ENCODE measurements around the gene ZSCAN16.

DNA sequence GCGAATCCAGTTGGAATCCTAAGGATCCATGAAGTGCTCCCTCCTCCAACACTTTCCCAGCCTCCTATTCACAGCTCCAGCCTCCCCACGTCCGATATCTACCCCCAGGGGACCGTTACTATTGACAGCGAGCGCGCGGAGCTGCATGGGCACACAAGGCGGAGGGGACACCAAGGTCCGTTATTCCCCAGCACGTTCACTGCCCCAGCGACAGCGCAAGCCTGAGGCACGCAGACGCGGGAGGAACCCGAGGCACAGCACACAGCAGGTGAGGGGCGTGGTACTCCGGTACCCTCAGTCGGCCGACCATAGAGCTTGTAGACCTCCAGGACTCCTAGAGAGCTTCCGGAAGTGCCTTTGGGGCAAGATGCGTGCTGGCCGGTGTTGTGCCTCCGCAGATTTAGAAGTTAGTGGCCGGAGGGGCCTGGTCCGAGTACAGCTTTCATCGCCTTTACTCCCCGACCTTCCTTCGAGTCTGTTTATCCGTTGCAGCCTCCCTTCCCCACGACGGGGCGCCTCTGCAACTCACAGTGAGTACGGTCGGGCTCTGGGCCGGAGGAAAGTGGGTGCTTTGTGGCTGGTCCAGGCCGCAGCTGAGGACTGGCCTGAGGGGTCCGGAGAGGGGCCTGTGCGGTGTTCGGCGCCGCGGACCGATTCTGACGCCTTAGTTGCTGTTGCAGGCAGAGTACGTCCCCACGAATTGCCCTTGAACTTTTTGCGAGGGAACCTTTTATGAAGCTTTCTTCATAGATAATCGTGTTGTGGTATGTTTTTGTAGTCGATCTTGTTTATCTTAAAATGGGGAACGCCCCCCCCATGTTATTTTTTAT is 17.3 kb downstream of the ZSCAN16 start, which contains the start of gene ZKSCAN8:
- TF ChIP-seq, protein P1, sequence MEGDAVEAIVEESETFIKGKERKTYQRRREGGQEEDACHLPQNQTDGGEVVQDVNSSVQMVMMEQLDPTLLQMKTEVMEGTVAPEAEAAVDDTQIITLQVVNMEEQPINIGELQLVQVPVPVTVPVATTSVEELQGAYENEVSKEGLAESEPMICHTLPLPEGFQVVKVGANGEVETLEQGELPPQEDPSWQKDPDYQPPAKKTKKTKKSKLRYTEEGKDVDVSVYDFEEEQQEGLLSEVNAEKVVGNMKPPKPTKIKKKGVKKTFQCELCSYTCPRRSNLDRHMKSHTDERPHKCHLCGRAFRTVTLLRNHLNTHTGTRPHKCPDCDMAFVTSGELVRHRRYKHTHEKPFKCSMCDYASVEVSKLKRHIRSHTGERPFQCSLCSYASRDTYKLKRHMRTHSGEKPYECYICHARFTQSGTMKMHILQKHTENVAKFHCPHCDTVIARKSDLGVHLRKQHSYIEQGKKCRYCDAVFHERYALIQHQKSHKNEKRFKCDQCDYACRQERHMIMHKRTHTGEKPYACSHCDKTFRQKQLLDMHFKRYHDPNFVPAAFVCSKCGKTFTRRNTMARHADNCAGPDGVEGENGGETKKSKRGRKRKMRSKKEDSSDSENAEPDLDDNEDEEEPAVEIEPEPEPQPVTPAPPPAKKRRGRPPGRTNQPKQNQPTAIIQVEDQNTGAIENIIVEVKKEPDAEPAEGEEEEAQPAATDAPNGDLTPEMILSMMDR (conservative IDR thresholded peaks at IDR 0.05; ENCODE audit: low read depth, low read length), result no peak
- TF ChIP-seq EZH2 (IDR thresholded peaks at IDR 0.05; ENCODE audit: low read length, unreplicated experiment), result no peak

Data from PC-3 (cell line).